DOHH2 (cell line): Measurements from ENCODE around the gene FREM3.

Experiments used
- EZH2phosphoT487 ChIP-seq: fragments of 200-600 bp; sonication (generic); IDR thresholded peaks from 2 replicates; pipeline ENCODE4 v1.6.1; 2017; ENCODE audit warnings: borderline replicate concordance, mild to moderate bottlenecking, antibody characterized with exemption, low read length, moderate library complexity, mixed read lengths
- TF ChIP-seq, protein P1 (sequence below): fragments of 200-600 bp; sonication (generic); IDR thresholded peaks from one replicate; pipeline ENCODE4 v1.5.1; 2014; ENCODE audit warnings: antibody characterized with exemption, mild to moderate bottlenecking, low read depth, low read length; ENCODE audit not compliant: poor library complexity, severe bottlenecking

DNA sequence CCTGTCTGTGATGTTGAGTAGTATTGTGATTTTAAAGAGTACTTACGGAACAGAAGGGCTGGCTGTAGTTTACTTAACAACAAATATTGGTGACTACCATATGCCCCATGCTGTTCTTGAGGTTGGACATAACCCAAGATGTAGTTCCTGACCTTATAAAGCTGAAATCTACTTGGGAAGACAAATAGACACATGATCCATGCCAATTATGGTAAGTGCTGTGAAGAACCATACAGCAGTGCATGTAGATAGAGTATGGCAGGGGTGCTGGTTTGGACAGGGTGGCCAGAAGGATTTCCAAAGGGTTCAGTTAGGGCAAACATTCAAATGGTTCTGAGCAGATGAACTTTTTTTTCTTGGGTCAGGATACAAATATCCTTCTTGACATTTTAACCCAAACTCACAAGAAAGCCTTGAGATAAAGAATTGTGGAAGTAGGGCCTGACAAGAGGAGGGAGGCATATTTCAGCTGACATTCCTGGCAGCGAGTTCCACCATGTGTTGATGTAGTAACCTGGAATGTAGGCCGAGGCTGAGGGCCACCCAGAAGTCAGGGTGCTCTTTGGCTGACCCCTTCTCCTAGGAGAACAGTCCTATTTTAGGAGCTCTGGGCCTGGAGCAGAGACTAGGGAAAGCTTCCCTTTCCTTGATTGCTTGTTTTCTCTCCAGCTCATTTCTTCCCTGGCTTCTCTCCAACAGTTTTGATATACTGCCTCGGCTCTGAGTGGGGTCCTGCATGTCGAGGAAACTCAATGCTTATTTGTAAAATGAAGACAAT, 74.2 kb downstream of the FREM3 start:
- TF ChIP-seq EZH2phosphoT487: no peak
- TF ChIP-seq, protein P1, sequence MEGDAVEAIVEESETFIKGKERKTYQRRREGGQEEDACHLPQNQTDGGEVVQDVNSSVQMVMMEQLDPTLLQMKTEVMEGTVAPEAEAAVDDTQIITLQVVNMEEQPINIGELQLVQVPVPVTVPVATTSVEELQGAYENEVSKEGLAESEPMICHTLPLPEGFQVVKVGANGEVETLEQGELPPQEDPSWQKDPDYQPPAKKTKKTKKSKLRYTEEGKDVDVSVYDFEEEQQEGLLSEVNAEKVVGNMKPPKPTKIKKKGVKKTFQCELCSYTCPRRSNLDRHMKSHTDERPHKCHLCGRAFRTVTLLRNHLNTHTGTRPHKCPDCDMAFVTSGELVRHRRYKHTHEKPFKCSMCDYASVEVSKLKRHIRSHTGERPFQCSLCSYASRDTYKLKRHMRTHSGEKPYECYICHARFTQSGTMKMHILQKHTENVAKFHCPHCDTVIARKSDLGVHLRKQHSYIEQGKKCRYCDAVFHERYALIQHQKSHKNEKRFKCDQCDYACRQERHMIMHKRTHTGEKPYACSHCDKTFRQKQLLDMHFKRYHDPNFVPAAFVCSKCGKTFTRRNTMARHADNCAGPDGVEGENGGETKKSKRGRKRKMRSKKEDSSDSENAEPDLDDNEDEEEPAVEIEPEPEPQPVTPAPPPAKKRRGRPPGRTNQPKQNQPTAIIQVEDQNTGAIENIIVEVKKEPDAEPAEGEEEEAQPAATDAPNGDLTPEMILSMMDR: no peak
